Activated T-helper 1 cell treated with anti-CD3 and anti-CD28 coated beads, Interleukin-12 subunit alpha, Interleukin-12 subunit beta, Interleukin-2, Interleukin-4 antibody, amounts not matched to agents 30 ng/mL and 10 ng/mL and 1 ng/mL, durations not matched to agents 14 hours and 24 hours and 36 hours (primary cell): ENCODE measurements around the gene HMGCS1. TPM values are rescaled to one million over a fixed set of nuclear protein-coding genes. Genes with fewer than 3 reads are reported as not detected.
"Not testable (repeated sequence)": the region's sequence is repeated elsewhere in the genome, so short reads cannot be mapped to it uniquely, and the experiment has no call there.

Experiments
- DNase-seq: peaks from one replicate; pipeline ENCODE4 v3.0.0; 2021; ENCODE audit warnings: low spot score
- H3K27ac Mint-ChIP-seq: one replicate; pipeline ENCODE4 v1.8.0; 2021; ENCODE audit warnings: mild to moderate bottlenecking, mixed read lengths
- H3K27me3 Mint-ChIP-seq: one replicate; pipeline ENCODE4 v1.8.0; 2022; ENCODE audit warnings: mild to moderate bottlenecking, moderate library complexity, mixed read lengths; ENCODE audit not compliant: insufficient read depth
- H3K36me3 Mint-ChIP-seq: one replicate; pipeline ENCODE4 v1.8.0; 2021; ENCODE audit warnings: low read depth, mixed read lengths
- H3K4me1 Mint-ChIP-seq: one replicate; pipeline ENCODE4 v1.8.0; 2021; ENCODE audit warnings: low read depth, mixed read lengths
- H3K4me3 Mint-ChIP-seq: one replicate; pipeline ENCODE4 v1.8.0; 2021; ENCODE audit warnings: mild to moderate bottlenecking, moderate library complexity, mixed read lengths
- H3K9me3 Mint-ChIP-seq: one replicate; pipeline ENCODE4 v1.8.0; 2021; ENCODE audit warnings: mixed read lengths
- intact Hi-C: fragments of 100-400 bp; cut with micrococcal nuclease; formaldehyde crosslinking; loops from one replicate; pipeline ENCODE4 v1.15.1; 2024
- total RNA-seq: library from RNA; stranded (reverse); gene quantifications from 2 replicates; pipeline ENCODE4 v1.2.3, GENCODE V29; 2022

The HMGCS1 gene
- total RNA-seq, 1 donor from 2014 or later: 218 TPM

DNA sequence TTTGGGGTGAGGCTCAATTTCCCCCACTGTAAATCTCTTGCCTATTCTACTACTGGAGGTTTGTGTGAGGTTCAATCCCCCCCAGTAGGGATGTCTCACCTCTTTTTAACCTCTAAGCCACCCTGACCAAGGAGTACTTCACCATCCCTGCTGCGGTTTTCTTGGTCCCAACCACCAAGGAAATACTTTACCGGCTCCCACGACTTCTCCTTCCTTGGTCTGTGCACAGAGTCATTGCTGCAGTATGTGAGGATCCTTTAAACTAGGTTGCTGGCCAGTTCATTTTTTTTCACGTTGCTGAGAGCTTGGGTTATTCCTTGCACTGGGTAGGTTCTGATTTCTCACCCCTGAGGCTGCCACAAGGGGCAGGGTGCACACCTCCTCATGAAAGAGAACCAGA lies 22.5 kb upstream of the HMGCS1 start:
- peaks cover 8% of the 10 kb centered on the region for H3K4me1 Mint-ChIP-seq
- no peak overlapping the region for H3K4me3 Mint-ChIP-seq
- intact Hi-C loops: loop anchor here (1.0 kb wide), 1 partner anchor 20 kb away; no protein-coding TSS in a partner anchor
- peaks cover 52% of the 10 kb centered on the region for H3K9me3 Mint-ChIP-seq
- H3K27me3 Mint-ChIP-seq: peaks cover 6% of the 10 kb centered on the region
- H3K36me3 Mint-ChIP-seq: peaks cover 7% of the 10 kb centered on the region
- DNase-seq: no peak
- peak overlapping the region; percentile 35 for H3K27ac Mint-ChIP-seq

DNA sequence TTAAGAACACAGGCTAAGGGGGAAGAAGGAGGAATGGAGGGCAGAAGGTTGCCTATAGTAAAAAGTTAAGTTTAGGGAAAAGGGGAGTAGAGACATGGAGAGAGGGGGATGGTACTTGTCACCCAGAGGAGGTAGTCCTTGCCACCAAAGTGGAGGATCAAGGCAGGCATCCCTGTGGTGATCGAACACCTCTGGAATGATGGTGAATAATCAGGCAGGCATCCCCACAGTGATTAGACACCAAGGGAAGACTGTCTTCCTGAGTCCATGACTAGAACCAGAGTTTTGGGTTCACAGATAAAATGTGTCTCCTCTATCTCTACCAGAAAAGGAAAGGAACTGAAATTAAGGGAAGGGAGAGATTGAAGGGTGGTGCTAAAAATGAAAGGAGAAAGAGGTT lies 19.2 kb upstream of the HMGCS1 start:
- intact Hi-C loops: no loop called here
- Mint-ChIP-seq H3K4me1 (no peaks in the 10 kb centered on the region), H3K9me3 (peaks cover 44% of the 10 kb centered on the region), H3K27ac (no peak overlapping the region), H3K36me3 (peaks cover 2% of the 10 kb centered on the region), H3K4me3 (no peak overlapping the region), H3K27me3 (peaks cover 6% of the 10 kb centered on the region)
- DNase-seq: no peak

- H3K4me1 Mint-ChIP-seq, H3K27ac Mint-ChIP-seq, DNase-seq, H3K36me3 Mint-ChIP-seq, intact Hi-C loops, H3K27me3 Mint-ChIP-seq, H3K4me3 Mint-ChIP-seq: not testable (repeated sequence)
- peaks cover 23% of the 10 kb centered on the region for H3K9me3 Mint-ChIP-seq
Observed at GRCh38 chr5:43325624-43326023, 12.4 kb upstream of the HMGCS1 start.

GRCh38 chr5:43323488-43323887 lies 10.3 kb upstream of the HMGCS1 start:
- H3K4me1 Mint-ChIP-seq, intact Hi-C loops, H3K36me3 Mint-ChIP-seq, H3K27me3 Mint-ChIP-seq, DNase-seq, H3K27ac Mint-ChIP-seq, H3K4me3 Mint-ChIP-seq: not testable (repeated sequence)
- H3K9me3 Mint-ChIP-seq: peaks cover 24% of the 10 kb centered on the region

DNA sequence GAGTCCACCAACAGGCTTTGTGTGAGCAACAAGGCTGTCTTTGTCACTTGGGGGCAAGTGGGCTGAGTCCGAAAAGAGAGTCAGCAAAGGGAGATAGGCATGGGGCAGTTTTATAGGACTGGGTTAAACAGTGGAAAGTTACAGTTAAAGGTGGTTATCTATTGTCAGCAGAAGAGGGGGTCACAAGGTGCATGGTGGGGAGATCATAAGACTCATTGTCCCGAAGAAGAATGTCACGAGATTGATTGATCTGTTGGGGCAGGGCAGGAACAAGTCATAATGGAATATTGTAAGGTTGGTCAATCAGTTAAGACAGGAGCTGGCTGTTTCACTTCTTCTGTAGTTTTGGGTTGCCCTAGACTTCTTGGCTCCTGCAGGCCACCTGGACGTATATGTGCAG lies 7.6 kb upstream of the HMGCS1 start:
- Mint-ChIP-seq H3K4me3 (no peak overlapping the region), H3K4me1 (peaks cover 6% of the 10 kb centered on the region), H3K9me3 (peaks cover 20% of the 10 kb centered on the region), H3K36me3 (peaks cover 6% of the 10 kb centered on the region), H3K27me3 (peaks cover 1% of the 10 kb centered on the region), H3K27ac (no peak overlapping the region)
- no peak for DNase-seq
- intact Hi-C loops: no loop called here

- no peak for DNase-seq
- Mint-ChIP-seq H3K36me3 (peaks cover 23% of the 10 kb centered on the region), H3K4me3 (no peak overlapping the region), H3K27me3 (no peaks in the 10 kb centered on the region), H3K9me3 (peaks cover 13% of the 10 kb centered on the region), H3K27ac (peak overlapping the region; percentile 98), H3K4me1 (peaks cover 43% of the 10 kb centered on the region)
- intact Hi-C loops: loop anchor here (10.0 kb wide), 1 partner anchor 1442 kb away; the partner anchor contains the start of gene OXCT1
Observed at GRCh38 chr5:43316421-43316820, 3.2 kb upstream of the HMGCS1 start.

GRCh38 chr5:43315682-43316081 lies 2.5 kb upstream of the HMGCS1 start:
- no peak for DNase-seq

GRCh38 chr5:43315263-43315662 lies 2.1 kb upstream of the HMGCS1 start:
- DNase-seq: peak; percentile 25
- H3K27ac Mint-ChIP-seq: peak overlapping the region; percentile 98
- H3K4me1 Mint-ChIP-seq: peaks cover 52% of the 10 kb centered on the region
- peaks cover 24% of the 10 kb centered on the region for H3K36me3 Mint-ChIP-seq
- H3K4me3 Mint-ChIP-seq: peak overlapping the region; percentile 57
- peaks cover 10% of the 10 kb centered on the region for H3K9me3 Mint-ChIP-seq
- no peaks in the 10 kb centered on the region for H3K27me3 Mint-ChIP-seq
- intact Hi-C loops: loop anchor here (1.0 to 10.0 kb wide), 8 partner anchors 21 to 1566 kb away; partner anchors contain the start of genes NNT and OXCT1

More at GRCh38 chr5:43315682-43316081, 2.5 kb upstream of the HMGCS1 start:
- H3K4me1 Mint-ChIP-seq: peaks cover 48% of the 10 kb centered on the region
- peaks cover 24% of the 10 kb centered on the region for H3K36me3 Mint-ChIP-seq
- peaks cover 12% of the 10 kb centered on the region for H3K9me3 Mint-ChIP-seq
- peak overlapping the region; percentile 98 for H3K27ac Mint-ChIP-seq
- intact Hi-C loops: loop anchor here (1.0 to 10.0 kb wide), 8 partner anchors 21 to 1567 kb away; partner anchors contain the start of genes NNT and OXCT1
- peak overlapping the region; percentile 57 for H3K4me3 Mint-ChIP-seq
- no peaks in the 10 kb centered on the region for H3K27me3 Mint-ChIP-seq

DNA sequence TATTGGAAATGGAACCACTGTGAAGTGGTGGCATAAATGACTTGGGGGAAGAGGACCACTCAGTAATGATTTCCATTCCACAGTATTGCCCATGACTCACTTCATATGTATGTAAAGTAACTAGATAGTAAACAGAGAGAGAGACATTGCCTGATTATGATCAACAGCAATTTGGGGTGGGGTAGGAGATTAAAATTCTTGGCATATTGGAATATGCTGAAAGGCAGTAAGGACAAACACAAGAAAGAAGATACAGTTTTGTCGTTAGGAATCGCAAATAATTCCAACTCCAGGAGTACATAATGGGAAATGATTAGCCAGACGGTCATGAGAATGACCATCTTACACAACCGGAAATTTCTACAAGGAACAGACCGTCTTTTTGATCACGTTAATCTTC lies 1.5 kb upstream of the HMGCS1 start:
- no peak for DNase-seq
- peaks cover 24% of the 10 kb centered on the region for H3K36me3 Mint-ChIP-seq
- peaks cover 58% of the 10 kb centered on the region for H3K4me1 Mint-ChIP-seq
- H3K9me3 Mint-ChIP-seq: peaks cover 10% of the 10 kb centered on the region
- H3K4me3 Mint-ChIP-seq: peak overlapping the region; percentile 65
- intact Hi-C loops: loop anchor here (1.0 to 10.0 kb wide), 10 partner anchors 22 to 1566 kb away; partner anchors contain the start of genes NNT, OXCT1 and RIMOC1
- H3K27ac Mint-ChIP-seq: peak overlapping the region; percentile 98
- H3K27me3 Mint-ChIP-seq: no peaks in the 10 kb centered on the region

DNA sequence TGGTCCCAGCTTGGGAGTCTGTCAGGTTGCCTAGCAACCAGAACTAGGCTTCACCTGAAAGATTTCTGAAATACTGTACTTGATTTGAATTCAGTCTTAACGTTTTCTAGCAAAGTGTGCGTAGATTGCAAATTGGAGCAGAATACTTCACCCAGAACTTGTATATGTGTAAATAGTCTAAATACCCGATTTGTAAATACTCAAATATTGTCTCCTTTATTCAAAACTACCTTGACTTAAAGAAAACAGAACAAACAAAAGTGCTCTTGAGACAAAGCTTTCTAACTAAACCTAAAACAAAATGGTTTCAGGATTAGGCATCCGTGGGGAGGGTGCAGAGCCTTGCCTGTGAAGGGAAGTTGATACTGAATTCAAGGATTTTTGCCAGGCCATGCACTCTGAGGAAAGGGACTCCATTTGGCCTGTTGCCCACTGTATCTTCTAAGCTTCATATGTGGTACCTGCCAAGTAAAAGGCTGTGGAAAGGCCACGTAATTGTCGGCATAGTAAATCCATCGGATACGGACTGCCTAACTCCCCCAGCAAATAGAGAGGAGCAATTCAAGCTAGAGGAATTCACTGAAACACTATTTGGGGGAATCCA lies 744 bp upstream of the HMGCS1 start:
- Mint-ChIP-seq H3K36me3 (peaks cover 31% of the 10 kb centered on the region), H3K27ac (peak overlapping the region; percentile 98), H3K9me3 (peaks cover 10% of the 10 kb centered on the region), H3K4me3 (peak overlapping the region; percentile 93), H3K27me3 (no peaks in the 10 kb centered on the region), H3K4me1 (peaks cover 66% of the 10 kb centered on the region)
- no peak for DNase-seq
- intact Hi-C loops: loop anchor here (1.0 to 10.0 kb wide), 16 partner anchors 10 to 1565 kb away; partner anchors contain the start of genes C5orf34, NNT, OXCT1 and RIMOC1

DNA sequence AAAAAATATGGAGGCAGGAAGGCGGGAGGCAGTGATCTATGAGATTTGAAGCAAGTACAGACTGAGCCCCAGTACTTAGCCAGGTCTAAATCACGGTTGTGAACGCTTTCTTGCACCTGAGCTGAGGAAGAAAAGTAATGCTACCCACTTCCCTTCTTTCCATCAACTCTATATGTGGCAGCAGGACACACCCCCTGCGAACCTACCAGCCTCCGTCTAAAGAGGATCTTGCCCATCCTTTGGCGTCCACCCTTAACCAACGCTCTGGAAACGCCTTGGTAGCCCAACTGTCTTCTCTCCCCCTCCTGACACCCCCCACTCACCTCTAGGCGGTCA lies 545 bp downstream of the HMGCS1 start:
- Mint-ChIP-seq H3K4me1 (peaks cover 78% of the 10 kb centered on the region), H3K4me3 (peak overlapping the region; percentile 93), H3K27me3 (no peaks in the 10 kb centered on the region), H3K36me3 (peaks cover 36% of the 10 kb centered on the region), H3K9me3 (peaks cover 10% of the 10 kb centered on the region), H3K27ac (peak overlapping the region; percentile 98)
- no peak for DNase-seq
- intact Hi-C loops: loop anchor here (1.0 to 10.0 kb wide), 11 partner anchors 8 to 1438 kb away; partner anchors contain the start of genes C5orf34, OXCT1 and RIMOC1

- Mint-ChIP-seq H3K9me3 (peaks cover 10% of the 10 kb centered on the region), H3K27me3 (no peaks in the 10 kb centered on the region), H3K4me3 (peak overlapping the region; percentile 93), H3K4me1 (peaks cover 81% of the 10 kb centered on the region), H3K36me3 (peaks cover 37% of the 10 kb centered on the region), H3K27ac (peak overlapping the region; percentile 98)
- no peak for DNase-seq
- intact Hi-C loops: loop anchor here (2.0 to 10.0 kb wide), 4 partner anchors 319 to 1437 kb away; partner anchors contain the start of genes OXCT1 and RIMOC1
Observed at GRCh38 chr5:43312076-43312661, 1.0 kb downstream of the HMGCS1 start.

DNA sequence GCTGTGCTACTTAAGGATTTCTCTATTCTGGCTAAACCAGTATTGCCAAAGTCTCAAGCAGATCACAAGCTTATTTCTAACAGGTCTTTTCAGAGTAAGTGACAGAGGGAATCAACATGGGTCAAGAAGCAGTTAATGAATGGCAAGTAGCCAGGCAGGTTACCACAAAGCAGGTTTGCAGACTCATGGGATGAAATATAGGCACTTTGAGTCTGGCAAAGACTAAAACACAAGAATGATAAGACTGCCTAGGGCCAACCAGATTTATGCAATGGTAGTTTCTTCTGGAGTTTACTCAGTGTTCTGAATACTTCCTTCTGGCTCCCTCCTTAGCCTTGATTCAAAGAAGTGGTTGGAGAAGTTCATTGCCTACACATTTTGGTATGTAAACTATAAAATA lies 3.6 kb downstream of the HMGCS1 start:
- intact Hi-C loops: loop anchor here (5.0 to 10.0 kb wide), 3 partner anchors 402 to 1435 kb away; partner anchors contain the start of genes OXCT1 and RIMOC1
- Mint-ChIP-seq H3K27ac (peak overlapping the region; percentile 77), H3K4me3 (peak overlapping the region; percentile 63), H3K36me3 (peaks cover 48% of the 10 kb centered on the region), H3K9me3 (peaks cover 7% of the 10 kb centered on the region), H3K27me3 (no peaks in the 10 kb centered on the region), H3K4me1 (peaks cover 80% of the 10 kb centered on the region)
- DNase-seq: no peak
